AG20443 (cell line): ENCODE measurements around the gene ROR2.
"Not testable (repeated sequence)": the region's sequence is repeated elsewhere in the genome, so short reads cannot be mapped to it uniquely, and the experiment has no call there.

ENCODE experiments used
- DNase-seq: peaks from one replicate; pipeline ENCODE4 v3.0.0; 2012; ENCODE audit warnings: low spot score, mixed read lengths

ROR2 gene

GRCh38 chr9:91817106-91817492 is 132.9 kb downstream of the ROR2 start:
- DNase-seq = no peak

GRCh38 chr9:91816356-91816755 is 133.7 kb downstream of the ROR2 start:
- no peak for DNase-seq

GRCh38 chr9:91815896-91816295 is 134.1 kb downstream of the ROR2 start:
- no peak for DNase-seq

- DNase-seq = no peak
Observed at GRCh38 chr9:91814753-91815152, 135.3 kb downstream of the ROR2 start.

- no peak for DNase-seq
Observed at GRCh38 chr9:91814201-91814600, 135.8 kb downstream of the ROR2 start.

- no peak for DNase-seq
Observed at GRCh38 chr9:91813176-91813795, 136.7 kb downstream of the ROR2 start.

- DNase-seq = no peak
Observed at GRCh38 chr9:91812191-91812590, 137.8 kb downstream of the ROR2 start.

GRCh38 chr9:91811024-91811909 is 138.8 kb downstream of the ROR2 start:
- DNase-seq = no peak

- no peak for DNase-seq
Observed at GRCh38 chr9:91810286-91810905, 139.6 kb downstream of the ROR2 start.

GRCh38 chr9:91809581-91810285 is 140.3 kb downstream of the ROR2 start:
- DNase-seq = peak; percentile 87

GRCh38 chr9:91807643-91808246 is 142.3 kb downstream of the ROR2 start:
- no peak for DNase-seq

- DNase-seq = no peak
Observed at GRCh38 chr9:91805031-91805430, 145.0 kb downstream of the ROR2 start.

- no peak for DNase-seq
Observed at GRCh38 chr9:91803970-91804752, 145.9 kb downstream of the ROR2 start.

GRCh38 chr9:91803151-91803940 is 146.7 kb downstream of the ROR2 start:
- peak; percentile 64 for DNase-seq

GRCh38 chr9:91802391-91802790 is 147.6 kb downstream of the ROR2 start:
- DNase-seq = no peak

GRCh38 chr9:91800473-91801030 is 149.5 kb downstream of the ROR2 start:
- no peak for DNase-seq

- no peak for DNase-seq
Observed at GRCh38 chr9:91799113-91799744, 150.8 kb downstream of the ROR2 start.

- DNase-seq = not testable (repeated sequence)
Observed at GRCh38 chr9:91798273-91799112, 151.5 kb downstream of the ROR2 start.

GRCh38 chr9:91797517-91797916 is 152.5 kb downstream of the ROR2 start:
- DNase-seq = not testable (repeated sequence)
